NCI-H1930 (cell line): Measurements from ENCODE around the gene EMILIN3.

Source experiments
- DNase-seq, 2 experiments: peaks; one replicate each; lab custom pipeline; 2025; lab: John Stamatoyannopoulos, UW

EMILIN3 gene

DNA sequence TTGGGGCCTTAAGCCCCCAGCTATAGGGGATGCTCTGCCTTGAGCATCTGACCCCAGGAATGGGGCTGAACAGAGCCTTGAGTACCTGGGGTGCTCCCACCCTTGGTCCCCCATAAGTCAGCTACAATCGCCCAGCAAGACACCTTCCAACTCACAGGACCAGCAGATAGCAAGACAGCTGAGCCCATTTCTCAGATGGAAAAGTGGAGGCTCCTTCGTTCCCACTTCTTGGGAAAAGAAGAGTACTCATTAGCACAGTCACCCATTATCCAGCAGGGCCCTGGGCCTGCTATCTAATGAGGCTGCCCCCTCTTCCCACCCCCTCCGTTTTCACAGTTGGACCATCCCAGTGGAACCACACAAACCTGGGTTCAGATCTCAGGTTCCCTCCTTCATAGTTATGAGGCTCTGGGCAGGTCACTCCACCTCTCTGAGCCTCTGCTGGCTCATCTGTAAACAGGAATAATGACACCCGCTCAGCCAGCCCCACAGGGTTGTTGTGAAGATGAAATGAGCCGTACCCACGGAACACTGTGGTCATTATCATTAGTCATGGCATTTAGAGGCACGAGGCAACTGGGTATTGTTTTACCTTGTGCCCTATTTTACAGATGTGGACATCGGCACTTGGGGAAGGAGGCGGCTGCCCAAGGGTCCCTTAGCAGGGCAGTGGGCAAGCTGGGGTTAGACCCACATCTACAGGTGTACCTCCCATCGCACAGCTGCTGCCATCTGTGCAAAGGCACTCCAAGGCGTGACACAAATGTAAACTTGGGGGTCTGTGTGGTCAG is 21.5 kb downstream of the EMILIN3 start:
- no peak for DNase-seq

GRCh38 chr20:41344477-41344876 is 22.1 kb downstream of the EMILIN3 start:
- no peak for DNase-seq

DNA sequence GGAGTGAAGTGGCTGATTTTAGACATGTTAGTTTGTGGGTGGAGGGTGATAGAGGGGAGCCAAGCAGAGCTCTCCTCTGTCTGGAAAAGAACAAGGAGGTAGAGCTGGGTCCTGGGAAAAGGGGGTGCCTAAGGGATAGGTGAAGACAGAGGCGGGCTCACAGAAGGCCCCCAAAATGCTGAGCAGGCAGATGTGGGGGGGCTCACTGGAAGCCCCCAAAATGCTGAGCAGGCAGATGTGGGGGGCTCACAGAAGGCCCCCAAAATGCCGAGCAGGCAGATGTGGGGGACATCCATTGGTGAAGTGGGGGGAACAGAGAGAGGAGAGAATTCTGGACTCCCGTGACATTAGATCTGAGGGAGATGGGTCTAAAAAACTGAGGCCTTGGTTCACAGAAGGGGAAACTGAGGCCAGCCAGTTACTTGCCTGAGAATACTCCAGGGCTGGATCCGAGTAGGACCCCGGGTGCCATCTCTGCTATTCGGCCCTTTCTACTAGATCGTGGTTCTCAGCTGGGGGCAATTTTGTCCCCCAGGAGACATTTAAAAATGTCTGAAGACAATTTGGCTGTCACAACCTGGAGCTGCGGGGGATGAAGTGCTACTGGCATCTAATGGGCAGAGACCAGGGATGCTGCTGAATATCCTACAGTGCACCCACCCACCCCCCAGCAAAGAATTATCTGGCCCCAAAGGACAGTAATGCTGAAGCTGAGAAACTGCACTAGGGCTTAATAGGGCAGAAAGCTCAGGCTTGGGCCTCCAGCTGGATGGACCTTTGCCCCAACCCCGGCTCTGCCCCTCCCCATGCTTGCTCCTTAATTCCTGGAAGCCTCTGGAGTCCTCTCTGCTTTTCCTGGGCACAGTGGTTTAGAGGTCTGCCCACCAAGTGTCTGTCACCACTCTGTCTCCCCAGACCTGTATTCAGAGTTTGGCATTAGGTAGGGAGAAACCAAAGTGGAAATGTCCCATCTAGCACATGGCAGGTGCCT is 23.8 kb downstream of the EMILIN3 start:
- no peak for DNase-seq

DNA sequence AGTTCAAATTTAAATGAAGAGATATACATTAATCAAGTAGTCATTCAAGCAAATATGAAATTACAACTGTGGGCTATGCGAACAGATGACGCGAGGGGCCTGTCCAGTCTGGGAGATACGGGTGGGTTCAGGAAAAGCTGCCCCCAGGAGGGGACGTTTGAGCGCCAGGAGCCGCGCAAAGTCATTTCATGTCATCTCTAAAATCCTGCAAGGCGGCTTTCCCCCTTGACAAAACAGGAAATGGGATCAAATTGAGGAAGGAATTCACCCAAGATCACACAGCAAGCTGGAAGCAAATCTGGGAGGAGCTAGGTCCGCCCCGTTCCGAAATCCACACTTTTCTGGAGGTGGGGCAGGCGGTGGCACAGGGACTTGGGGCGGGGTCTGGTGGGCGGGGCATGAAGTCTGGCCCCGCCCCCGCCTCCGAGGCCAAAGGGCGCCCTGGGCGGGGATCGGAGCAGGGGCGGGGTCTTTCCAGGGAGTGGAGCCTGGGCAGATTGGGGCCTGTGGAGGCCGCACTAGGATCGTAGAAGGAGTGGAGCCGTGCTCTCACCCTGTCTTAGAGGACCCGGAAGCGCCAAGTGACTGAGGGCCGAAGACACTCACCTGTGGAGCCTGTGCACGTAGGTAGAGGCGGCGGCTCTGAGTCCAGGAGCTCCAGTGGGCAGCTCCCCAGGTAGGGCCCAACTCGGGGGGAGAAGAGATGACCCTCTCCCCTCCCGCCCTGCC is 26.1 kb downstream of the EMILIN3 start, which contains the start of gene LPIN3:
LPIN3 (plus strand) TSS at position 495 of the 729 bp plus-strand sequence. CDS start 4,983 bp downstream, outside the sequence.
- peak; percentile 36 to 66 for DNase-seq

GRCh38 chr20:41339957-41340326 is 26.7 kb downstream of the EMILIN3 start:
- peak; percentile 57 to 66 for DNase-seq

- no peak for DNase-seq
These were observed 29.7 kb downstream of the EMILIN3 start for GRCh38 chr20:41336711-41337492.

DNA sequence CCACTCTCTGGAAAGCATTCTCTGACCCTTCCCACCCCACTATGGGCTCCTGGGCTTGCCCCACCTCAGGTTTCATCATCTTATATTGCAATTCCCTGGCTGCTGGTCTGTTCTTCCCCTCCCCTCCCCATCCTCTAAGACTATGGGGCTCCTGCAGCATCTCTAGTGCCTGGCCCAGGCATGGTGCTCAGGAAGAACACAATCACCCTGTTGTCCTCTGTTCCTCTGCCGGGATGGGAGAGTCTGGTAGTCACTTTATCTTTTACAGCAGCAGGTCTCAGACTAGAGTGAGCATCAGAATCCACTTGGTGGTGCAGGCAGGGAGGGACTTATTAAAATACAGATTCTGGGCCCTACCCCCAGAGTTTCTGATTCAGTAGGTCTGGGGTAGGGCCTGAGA is 31.0 kb downstream of the EMILIN3 start:
- DNase-seq: no peak

DNA sequence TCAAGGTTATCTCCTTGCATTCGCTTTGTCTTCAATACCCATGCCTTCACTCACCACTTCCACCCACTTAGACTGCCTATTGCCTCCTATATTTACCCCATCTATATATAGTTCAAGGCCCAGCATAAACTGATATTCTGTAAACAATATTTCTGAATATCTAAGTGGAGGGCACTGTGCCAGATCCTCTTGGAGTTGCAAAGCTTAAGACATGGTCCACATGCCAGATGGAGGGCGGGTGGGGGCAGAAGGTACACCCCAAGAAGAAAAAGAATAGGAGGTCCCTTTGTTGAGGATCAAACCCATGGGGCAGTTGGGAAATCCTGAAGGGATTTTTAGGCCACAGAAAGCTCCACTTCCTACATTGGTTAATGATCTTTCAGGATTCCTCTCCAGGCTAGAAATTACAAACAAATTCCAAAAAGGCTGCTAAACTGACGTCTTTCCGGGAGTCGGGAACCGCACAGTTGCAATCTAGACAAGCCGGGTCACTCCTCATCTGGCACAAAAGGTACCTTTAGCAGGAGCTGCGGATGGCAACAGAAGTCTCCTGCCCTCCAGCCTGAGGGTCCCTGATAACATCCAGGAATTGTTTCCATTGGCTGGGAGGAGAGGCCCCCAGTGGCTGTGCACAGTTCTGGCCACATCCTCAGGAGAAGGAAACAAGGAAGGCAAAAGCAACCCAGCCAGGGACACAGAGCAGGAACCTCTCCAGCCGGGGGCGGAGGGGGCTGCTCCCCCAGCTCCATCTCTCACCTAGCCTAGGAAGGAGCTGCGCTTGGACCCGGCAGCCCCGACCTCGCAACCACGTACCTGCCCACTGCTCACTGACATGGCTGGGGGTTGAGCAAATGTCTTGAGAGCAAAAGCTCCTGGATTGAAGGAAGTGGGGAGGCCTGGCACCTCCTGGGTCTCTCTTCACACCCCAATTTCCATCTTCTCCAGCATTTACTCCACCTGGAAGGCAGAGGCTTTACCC is 31.9 kb downstream of the EMILIN3 start:
- no peak for DNase-seq

DNA sequence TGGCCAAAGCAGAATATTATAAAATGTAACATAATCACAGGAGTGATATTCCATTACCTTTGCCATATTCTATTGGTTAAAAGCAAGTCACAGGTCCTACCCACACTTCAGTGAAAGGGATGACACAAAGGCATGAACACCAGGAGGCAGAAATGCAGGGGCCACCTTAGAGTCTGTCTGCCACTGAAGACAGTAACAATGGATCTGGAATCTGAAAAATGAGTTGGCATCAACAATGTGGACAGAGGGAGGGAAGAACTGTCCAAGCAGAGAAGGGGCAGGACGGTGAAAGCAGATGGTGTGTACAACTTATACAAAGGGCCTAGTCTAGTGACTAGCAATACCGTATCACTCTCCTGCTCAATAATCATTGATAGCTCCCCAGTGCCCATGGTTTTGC is 32.6 kb downstream of the EMILIN3 start:
- DNase-seq: no peak

DNA sequence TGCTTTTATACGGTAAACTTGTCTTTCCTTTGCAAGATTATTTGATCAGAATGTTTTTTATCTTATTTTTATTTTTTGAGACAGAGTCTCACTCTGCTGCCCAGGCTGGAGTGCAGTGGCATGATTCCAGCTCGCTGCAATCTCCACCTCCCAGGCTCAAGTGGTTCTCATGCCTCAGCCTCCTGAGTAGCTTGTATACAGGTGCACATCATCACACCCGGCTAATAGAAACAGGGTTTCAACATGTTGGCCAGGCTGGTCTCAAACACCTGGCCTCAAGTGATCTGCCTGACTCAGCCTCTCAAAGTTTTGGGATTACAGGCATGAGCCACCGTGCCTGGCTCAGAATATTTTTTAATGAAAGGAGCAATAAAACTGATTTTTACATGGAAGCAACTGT is 34.9 kb downstream of the EMILIN3 start:
- no peak for DNase-seq

DNA sequence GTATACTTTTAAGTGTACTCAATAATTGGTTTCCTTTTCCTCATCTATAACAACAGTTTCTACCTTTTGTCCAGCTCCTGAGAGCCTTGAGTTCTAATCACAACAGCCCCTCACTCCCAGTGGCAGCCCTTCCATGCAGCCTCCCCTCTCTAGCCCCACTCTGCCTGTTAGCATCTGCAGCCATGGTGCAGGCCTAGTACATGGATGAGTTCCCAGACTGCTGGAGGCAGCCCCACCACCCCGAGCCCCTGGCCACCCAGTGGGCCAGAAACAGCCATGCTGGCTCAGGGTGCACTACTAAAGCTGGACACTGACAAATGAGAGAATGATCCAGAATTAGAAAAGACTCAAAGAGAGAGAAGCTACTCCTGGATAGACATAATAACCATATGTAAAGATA is 35.7 kb downstream of the EMILIN3 start:
- DNase-seq: no peak

DNA sequence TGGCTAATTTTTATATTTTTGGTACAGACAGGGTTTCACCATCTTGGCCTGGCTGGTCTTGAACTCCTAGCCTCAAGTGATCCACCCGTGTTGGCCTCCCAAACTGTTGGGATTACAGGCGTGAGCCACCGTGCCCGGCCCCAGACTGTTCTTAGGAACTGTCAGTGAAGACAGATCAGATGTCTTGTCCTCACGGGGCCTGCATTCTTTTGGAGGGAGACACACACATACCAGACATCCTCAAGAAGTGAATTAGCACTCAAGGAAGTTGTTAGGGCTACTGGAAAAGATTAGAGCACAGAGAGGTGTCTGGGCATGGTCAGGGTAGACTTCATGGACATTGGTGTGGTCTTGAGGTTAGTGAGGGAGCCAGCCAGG is 36.3 kb downstream of the EMILIN3 start:
- no peak for DNase-seq

DNA sequence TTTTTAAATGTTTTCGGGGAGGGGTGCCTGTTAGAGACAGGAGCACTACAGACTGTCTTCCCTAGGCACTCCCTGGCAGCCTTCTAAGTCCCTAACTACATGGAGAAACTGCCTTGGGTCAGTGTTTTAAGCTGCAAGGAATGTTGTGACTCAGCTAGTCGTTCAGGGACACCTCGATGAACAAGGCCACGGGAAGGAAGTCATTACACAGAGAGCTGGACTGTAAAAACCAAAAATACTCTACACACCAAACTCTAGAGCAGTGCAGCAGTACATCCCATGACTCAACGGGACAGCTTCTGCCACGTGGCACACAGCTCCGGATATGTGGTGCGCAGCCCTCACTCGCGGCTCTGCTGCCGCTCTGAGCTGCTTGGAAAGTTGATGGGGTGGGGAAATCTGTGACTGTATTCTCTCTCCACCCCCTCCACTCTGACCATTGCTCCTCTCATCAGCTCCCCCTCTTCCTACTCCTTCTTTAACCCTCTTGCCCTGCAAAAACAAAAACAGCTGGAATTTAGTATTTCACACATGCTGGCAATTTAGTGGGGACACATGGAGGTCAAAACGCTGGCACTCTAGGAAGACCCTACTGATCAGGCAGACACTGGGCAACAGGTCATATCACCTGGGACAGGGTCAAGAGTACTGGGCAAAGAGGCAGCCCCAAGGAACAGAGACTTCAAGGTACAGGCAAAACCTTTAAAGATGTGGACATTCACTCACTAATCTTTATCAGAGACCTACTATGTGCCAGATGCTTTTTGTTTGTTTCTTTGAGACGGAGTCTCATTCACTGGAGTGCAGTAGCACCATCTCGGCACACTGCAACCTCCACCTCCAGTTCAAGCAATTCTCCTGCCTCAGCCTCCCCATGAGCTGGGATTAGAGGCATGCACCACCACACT is 36.9 kb downstream of the EMILIN3 start:
- no peak for DNase-seq

GRCh38 chr20:41327178-41327577 is 39.4 kb downstream of the EMILIN3 start:
- DNase-seq: no peak

DNA sequence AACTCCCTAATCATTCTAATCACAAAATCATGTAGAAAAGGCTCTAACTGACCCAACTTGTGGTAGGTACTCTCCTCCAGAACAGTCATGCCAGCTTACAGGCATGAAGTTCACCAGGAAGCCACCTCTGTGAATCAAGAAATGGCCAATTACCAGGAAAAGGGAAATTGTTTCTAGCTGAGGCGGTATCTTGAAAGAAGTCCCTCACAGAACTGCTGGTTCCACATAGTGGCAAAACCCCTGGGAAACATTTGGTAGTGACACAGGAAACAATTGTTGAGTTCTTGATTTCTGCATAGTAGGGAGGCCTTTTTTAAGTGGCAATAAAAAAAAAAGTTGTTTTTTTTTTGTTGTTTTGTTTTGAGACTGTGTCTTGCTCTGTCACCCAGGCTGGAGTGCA is 45.6 kb downstream of the EMILIN3 start:
- no peak for DNase-seq

DNA sequence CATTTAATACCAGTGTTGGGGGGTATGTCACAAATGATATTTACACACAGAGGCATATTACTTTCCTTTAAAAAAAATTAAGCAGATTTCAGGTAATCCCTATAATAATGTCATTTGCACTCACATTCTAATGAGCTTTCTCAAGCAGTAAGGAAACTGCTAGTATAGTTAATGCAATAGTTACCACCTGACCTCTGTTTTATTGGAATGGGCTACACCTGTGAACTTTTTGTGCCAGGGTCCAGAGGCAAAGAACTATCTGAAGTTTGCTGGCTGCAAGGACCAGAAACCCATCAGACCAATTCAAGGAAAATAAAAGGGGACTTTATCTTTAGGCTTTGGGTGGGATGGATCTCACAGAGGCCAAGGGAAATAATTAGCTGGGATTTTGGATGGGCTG is 46.2 kb downstream of the EMILIN3 start:
- no peak for DNase-seq

DNA sequence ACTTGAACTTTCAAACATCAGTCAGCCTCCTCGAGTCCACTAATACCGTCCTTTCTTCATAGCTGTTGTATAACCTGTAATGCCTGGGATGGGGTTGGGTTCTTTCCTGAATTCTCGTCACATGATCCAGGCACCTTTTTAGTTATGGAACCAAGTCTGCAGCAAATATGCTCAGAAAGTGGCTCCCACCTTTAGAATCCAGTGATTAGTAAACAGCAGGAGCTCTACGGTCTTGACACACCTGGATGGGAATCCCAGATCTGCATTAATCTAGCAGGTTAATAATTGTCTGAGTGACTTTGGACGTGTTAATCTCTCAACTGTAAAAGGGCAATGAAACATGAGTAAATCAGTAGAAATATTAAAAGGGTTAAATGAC is 48.4 kb downstream of the EMILIN3 start:
- DNase-seq: no peak

DNA sequence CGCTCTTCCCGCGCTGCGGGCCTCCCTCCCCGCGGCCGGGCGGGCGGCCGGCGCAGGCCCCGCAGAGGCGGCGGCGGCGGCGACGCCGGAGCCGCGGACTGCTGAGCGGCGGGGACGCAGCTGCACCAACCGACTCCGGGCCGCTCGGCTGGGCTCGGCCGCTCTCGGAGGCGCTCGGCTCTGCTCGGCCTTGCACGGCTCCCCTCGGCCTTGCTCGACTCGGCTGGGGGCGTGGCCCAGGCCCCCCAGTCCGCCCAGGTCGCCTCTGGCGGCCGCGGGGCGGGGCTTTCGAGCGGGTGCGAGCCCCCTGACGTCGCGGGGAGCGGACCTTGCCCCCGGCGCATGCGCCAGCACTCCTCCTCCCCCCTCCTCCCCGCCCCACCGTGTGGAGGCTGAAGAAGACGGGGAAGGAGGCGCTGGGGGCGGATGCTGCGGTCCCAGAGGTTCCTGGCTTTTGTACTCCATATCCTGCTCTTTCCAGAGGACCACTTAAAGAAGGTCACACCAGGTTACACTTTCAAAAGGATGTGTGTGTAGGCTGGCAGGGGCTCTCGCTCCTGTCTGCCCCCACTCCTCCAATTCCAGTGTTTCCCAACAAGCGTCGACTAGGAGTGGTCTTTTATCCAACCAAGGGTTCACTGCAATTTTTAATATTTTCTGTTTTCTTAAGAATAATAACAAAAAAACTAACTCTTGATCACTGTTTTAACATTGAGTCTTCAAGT is 48.9 kb downstream of the EMILIN3 start, which contains the start of gene ZHX3:
ZHX3 (minus strand) TSS at position 186 of the 725 bp plus-strand sequence. CDS start 112,815 bp downstream, outside the sequence.
- peak; percentile 96 to 99 for DNase-seq
